ENCODE results near the gene FUOM.
"Not testable (repeated sequence)": the region's sequence is repeated elsewhere in the genome, so short reads cannot be mapped to it uniquely, and the experiment has no call there.

The FUOM gene

GRCh38 chr10:133388236-133388972 is 30.6 kb upstream of the FUOM start:
- no peak for TF ChIP-seq CTCF (conservative IDR thresholded peaks at IDR 0.05; ENCODE audit: low read depth, low read length)
- no peak for DNase-seq (ENCODE audit: low read depth)
- no peak overlapping the region for H3K4me3 ChIP-seq (ENCODE audit: low read length)

DNA sequence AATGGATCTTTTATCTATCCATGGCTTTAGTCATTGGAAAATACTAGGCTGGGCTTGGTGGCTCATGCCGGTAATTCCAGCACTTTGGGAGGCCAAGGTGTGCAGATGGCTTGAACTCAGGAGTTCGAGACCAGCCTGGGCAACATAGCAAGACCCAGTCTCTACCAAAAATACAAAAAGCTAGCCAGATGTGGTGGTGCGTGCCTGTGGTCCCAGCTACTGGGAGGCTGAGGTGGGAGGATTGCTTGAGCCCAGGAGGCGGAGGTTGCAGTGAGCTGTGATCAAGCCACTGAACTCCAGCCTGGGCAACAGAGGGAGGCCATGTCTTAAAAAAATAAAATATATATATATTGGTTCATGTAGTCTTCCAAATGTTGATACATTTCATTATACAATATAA is 29.1 kb upstream of the FUOM start:
- DNase-seq (ENCODE audit: low read depth); H3K4me3 ChIP-seq (ENCODE audit: low read length): not testable (repeated sequence)

DNA sequence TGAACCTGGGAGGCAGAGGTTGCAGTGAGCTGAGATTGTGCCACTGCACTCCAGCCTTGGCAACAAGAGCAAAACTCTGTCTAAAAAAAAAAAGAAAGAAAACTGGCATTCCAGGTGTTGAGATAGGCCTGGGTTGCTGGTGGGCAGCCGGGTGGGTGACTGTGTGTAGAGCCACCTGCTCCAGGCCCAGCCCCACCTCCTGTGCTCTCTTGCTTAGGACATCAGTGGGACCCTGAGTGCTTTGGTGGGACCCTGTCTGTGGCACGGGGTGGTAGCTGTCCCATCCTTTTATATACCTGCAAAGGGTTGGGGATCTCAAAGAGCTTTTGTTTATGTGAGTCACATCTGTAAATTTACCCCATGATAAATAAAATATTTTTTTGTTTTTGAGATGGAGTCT is 27.4 kb upstream of the FUOM start:
- H3K4me3 ChIP-seq (ENCODE audit: low read length) = no peak overlapping the region
- DNase-seq (ENCODE audit: low read depth) = no peak
- no peak for TF ChIP-seq CTCF (conservative IDR thresholded peaks at IDR 0.05; ENCODE audit: low read depth, low read length)

DNA sequence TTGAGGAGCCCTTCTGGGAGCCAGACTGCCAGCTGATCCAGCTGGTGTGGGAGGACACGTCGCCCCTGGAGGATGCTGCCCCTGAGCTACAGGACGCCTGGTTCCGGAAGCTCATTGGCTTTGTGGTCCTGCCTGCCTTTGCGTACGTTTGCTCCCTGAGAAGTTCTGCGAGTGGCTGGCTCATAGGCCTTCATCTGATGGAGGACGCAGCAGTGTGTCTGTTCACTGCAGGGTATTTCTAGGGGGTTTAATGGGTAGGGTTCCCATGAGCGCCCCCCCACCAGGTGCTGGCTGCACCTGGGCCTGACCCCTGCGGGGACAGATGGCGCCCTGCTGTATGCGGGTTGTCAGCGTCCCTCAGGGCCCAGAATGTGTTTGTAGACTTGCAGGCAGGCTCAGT is 26.3 kb upstream of the FUOM start:
- no peak for DNase-seq (ENCODE audit: low read depth)
- no peak for TF ChIP-seq CTCF (conservative IDR thresholded peaks at IDR 0.05; ENCODE audit: low read depth, low read length)
- H3K4me3 ChIP-seq (ENCODE audit: low read length) = no peak overlapping the region

DNA sequence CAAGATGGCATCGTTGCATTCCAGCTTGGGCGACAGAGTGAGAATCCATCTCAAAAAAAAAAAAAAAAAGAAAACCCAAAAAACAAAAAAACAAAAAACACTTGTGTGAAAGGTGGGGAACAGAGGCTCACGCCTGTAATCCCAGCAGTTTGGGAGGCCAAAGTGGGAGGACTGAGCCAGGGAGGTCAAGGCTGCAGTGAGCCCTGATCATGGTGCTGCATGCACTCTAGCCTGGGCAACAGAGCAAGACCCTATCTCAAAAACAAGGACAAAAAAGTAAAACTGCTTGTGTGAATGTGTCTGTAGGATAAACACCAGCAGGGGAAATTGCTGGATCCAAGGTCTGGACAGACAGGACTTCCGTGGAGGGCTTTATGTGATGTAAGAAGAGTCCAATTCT is 25.7 kb upstream of the FUOM start:
- no peak overlapping the region for H3K4me3 ChIP-seq (ENCODE audit: low read length)
- no peak for DNase-seq (ENCODE audit: low read depth)
- TF ChIP-seq CTCF (conservative IDR thresholded peaks at IDR 0.05; ENCODE audit: low read depth, low read length) = no peak

GRCh38 chr10:133381036-133381435 is 23.2 kb upstream of the FUOM start:
- no peak for DNase-seq (ENCODE audit: low read depth)
- H3K4me3 ChIP-seq (ENCODE audit: low read length) = no peak overlapping the region
- TF ChIP-seq CTCF (conservative IDR thresholded peaks at IDR 0.05; ENCODE audit: low read depth, low read length) = no peak

DNA sequence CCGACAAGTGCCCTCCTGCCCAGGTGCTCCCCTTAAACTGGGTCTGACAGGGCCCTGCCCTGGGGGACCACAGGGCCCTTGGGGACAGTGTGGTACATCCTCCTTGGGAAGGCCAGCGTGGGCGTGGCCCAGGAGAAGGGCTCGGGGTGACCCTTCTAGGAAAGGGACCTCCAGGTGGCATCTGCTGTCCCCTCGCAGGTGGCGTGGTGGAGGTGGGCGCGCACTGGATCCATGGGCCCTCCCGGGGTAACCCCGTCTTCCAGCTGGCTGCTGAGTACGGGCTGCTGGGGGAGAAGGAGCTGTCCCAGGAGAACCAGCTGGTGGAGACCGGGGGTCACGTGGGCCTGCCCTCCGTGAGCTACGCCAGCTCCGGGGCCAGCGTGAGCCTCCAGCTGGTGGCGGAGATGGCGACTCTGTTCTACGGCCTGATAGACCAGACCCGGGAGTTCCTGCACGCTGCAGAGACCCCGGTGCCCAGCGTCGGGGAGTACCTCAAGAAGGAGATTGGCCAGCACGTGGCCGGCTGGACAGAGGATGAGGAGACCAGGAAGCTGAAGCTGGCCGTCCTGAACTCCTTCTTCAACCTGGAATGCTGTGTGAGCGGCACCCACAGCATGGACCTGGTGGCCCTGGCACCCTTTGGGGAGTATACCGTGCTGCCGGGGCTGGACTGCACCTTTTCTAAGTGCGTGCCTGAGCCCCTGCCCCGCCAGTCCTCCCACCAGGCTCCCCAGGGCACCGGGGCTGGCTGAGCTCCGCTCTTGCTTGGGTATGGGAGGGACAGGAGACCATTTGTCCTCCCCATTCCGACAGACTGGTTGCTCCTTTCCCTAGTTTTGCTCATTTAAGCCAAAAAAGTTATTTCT is 22.2 kb upstream of the FUOM start:
- TF ChIP-seq CTCF (conservative IDR thresholded peaks at IDR 0.05; ENCODE audit: low read depth, low read length) = no peak
- no peak for DNase-seq (ENCODE audit: low read depth)

More for the DNA sequence above, 22.2 kb upstream of the FUOM start:
- H3K4me3 ChIP-seq (ENCODE audit: low read length) = peak overlapping the region; percentile 46
